Dermis microvascular lymphatic vessel endothelial cell (primary cell): ENCODE measurements around the gene LINGO3. TPM values are rescaled to one million over a fixed set of nuclear protein-coding genes. Genes with fewer than 3 reads are reported as not detected.
"Not testable (repeated sequence)": the region's sequence is repeated elsewhere in the genome, so short reads cannot be mapped to it uniquely, and the experiment has no call there.

ENCODE experiments used
- DNase-seq, 2 donors: peaks; one replicate each; pipeline versions ENCODE4 v3.0.0 to v3.0.0-alpha.2; 2010; ENCODE audit warnings: low read depth in 2 of 2
- total RNA-seq: library from RNA; depleted of rRNA; stranded (reverse); fragments of >200 nt; gene quantifications from 2 replicates; pipeline ENCODE4 v1.2.1, GENCODE V29; 2014

The LINGO3 gene
- not detected in 2 replicates for total RNA-seq

GRCh38 chr19:2308114-2308556 lies at the start of gene LINGO3:
TSS of gene LINGO3 (minus strand) at chr19:2308154. CDS start at chr19:2291776, 16,378 bp downstream.
- no peak for DNase-seq

- no peak for DNase-seq
These were observed 48.2 kb upstream of the LINGO3 start for GRCh38 chr19:2356036-2356646.

- DNase-seq = no peak
These were observed 47.4 kb upstream of the LINGO3 start for GRCh38 chr19:2355168-2356035.

GRCh38 chr19:2354670-2355069 lies 46.7 kb upstream of the LINGO3 start:
- no peak for DNase-seq

- DNase-seq = no peak
These were observed 46.1 kb upstream of the LINGO3 start for GRCh38 chr19:2353887-2354592.

GRCh38 chr19:2353159-2353886 lies 45.4 kb upstream of the LINGO3 start:
- DNase-seq = no peak

- no peak for DNase-seq
These were observed 44.2 kb upstream of the LINGO3 start for GRCh38 chr19:2352121-2352520.

- DNase-seq = no peak
These were observed 43.6 kb upstream of the LINGO3 start for GRCh38 chr19:2351591-2351990.

- no peak for DNase-seq
These were observed 42.7 kb upstream of the LINGO3 start for GRCh38 chr19:2350656-2351055.

- DNase-seq = not testable (repeated sequence)
These were observed 41.9 kb upstream of the LINGO3 start for GRCh38 chr19:2349818-2350217.

- DNase-seq = peak; percentile 27 to 50
These were observed 38.1 kb upstream of the LINGO3 start for GRCh38 chr19:2345794-2346663.

GRCh38 chr19:2345076-2345475 lies 37.1 kb upstream of the LINGO3 start:
- DNase-seq = no peak

GRCh38 chr19:2344381-2344870 lies 36.5 kb upstream of the LINGO3 start:
- DNase-seq = no peak

- no peak for DNase-seq
These were observed 35.5 kb upstream of the LINGO3 start for GRCh38 chr19:2343289-2343982.

- DNase-seq = no peak
These were observed 34.8 kb upstream of the LINGO3 start for GRCh38 chr19:2342656-2343288.

- DNase-seq = no peak
These were observed 34.0 kb upstream of the LINGO3 start for GRCh38 chr19:2341982-2342381.

GRCh38 chr19:2341244-2341751 lies 33.3 kb upstream of the LINGO3 start:
- DNase-seq = no peak

GRCh38 chr19:2340496-2341243 lies 32.7 kb upstream of the LINGO3 start:
- DNase-seq = no peak
